LNCaP clone FGC (cell line): ENCODE data around the gene UNC119B.

Experiments
- DNase-seq: peaks from one replicate; pipeline ENCODE4 v3.0.0-alpha.2; 2011; ENCODE audit warnings: low read depth
- H3K4me3 ChIP-seq: 2 replicates; pipeline ENCODE4 v1.5.1; 2011; ENCODE audit warnings: mild to moderate bottlenecking, low read depth, low read length, control low read depth
- TF ChIP-seq, protein P1 (sequence below): IDR thresholded peaks from 2 replicates; pipeline ENCODE4 v1.5.1; 2012; ENCODE audit warnings: mild to moderate bottlenecking; ENCODE audit not compliant: control insufficient read depth, insufficient read depth; ENCODE audit errors: extremely low read depth

Gene UNC119B

GRCh38 chr12:120750806-120751205 is 40.5 kb downstream of the UNC119B start:
- DNase-seq, result no peak

GRCh38 chr12:120751389-120751788 is 41.1 kb downstream of the UNC119B start:
- DNase-seq, result no peak
- no peak overlapping the region for H3K4me3 ChIP-seq
- TF ChIP-seq, protein P1, sequence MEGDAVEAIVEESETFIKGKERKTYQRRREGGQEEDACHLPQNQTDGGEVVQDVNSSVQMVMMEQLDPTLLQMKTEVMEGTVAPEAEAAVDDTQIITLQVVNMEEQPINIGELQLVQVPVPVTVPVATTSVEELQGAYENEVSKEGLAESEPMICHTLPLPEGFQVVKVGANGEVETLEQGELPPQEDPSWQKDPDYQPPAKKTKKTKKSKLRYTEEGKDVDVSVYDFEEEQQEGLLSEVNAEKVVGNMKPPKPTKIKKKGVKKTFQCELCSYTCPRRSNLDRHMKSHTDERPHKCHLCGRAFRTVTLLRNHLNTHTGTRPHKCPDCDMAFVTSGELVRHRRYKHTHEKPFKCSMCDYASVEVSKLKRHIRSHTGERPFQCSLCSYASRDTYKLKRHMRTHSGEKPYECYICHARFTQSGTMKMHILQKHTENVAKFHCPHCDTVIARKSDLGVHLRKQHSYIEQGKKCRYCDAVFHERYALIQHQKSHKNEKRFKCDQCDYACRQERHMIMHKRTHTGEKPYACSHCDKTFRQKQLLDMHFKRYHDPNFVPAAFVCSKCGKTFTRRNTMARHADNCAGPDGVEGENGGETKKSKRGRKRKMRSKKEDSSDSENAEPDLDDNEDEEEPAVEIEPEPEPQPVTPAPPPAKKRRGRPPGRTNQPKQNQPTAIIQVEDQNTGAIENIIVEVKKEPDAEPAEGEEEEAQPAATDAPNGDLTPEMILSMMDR, result no peak

More at GRCh38 chr12:120750806-120751205, 40.5 kb downstream of the UNC119B start:
- TF ChIP-seq, protein P1, result no peak
- H3K4me3 ChIP-seq, result no peak overlapping the region

DNA sequence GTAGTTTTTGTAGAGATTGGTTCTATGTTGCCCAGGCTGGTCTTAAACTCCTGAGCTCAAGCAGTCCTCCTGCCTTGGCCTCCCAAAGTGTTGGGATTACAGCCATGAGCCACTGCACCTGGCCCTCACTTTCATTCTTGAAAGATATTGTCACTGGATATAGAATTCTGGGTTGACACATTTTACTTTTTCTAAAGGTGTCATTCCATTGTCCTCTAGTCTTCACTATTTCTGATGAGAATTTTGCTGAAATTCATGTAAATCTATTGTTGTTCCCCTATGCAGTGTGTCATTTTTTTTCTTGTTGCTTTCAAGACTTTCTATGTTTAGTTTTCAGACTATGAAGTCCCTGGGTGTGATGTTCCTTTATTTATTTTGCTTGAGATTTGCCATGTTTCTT is 44.5 kb downstream of the UNC119B start:
- TF ChIP-seq, protein P1, result no peak
- no peak overlapping the region for H3K4me3 ChIP-seq
- no peak for DNase-seq

DNA sequence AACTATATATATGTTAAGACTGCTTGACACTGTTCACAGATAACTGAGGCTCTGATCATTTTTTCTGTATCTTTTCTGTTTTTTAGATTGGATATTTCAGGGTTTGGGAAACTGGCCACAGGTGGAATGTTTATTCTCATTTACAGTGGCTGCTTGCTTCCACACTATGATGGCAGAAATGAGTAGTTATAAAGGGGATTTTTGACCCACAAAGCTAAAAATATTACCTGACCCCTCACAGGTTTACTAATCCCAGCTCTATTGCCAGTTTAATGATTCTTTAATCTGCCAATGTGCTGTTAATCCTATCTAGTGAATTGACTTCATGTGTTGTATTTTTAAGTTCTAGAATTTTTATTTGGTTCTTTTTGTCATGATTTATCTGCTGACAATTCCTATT is 45.0 kb downstream of the UNC119B start:
- no peak for DNase-seq
- no peak overlapping the region for H3K4me3 ChIP-seq
- TF ChIP-seq, protein P1, result no peak

GRCh38 chr12:120757226-120757742 is 47.0 kb downstream of the UNC119B start:
- DNase-seq, result no peak
- TF ChIP-seq, protein P1, result no peak
- H3K4me3 ChIP-seq, result no peak overlapping the region

- DNase-seq, result no peak
- TF ChIP-seq, protein P1, result no peak
- H3K4me3 ChIP-seq, result no peak overlapping the region
These were observed 47.7 kb downstream of the UNC119B start for GRCh38 chr12:120757949-120758348.

DNA sequence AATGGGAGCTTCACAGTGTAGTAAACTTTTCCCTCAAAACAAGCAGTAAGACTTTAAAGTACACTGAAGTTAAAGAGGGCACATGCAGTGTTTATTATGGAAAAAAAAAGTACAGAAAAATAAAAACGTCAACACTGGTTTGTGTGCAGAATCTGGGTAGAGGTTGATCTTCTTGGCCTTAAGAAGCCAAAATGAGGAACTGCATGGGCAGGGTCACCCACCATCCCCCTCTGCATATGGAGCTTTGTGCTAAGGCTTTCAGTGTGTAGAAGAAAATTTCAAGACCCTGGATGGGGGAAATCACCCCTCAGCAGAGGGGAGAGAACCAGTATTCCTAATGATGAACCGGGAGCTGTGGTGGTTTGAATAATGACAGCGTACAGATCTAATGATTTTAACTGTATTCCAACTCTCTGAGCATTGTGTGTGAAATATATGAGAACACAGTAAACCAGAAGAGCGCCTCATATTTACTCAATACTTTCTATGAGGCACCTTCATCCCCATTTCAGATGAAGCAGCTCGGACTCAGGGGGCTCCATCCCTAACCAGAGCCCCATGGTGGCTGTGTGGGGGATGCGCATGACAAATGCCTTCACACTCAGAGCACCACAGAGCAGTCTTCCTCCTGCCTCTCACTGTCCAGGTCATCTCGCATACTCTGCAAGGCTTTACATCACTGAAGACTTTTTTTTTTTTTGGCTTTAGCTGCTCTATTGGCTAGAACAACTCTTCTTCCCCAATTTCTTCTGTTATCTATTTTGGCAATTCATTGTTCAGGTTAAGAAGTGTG is 48.7 kb downstream of the UNC119B start:
- no peak overlapping the region for H3K4me3 ChIP-seq
- TF ChIP-seq, protein P1, result no peak
- no peak for DNase-seq
